A549 (cell line): ENCODE measurements around the gene SLIT1. TPM values are rescaled to one million over a fixed set of nuclear protein-coding genes. Genes with fewer than 3 reads are reported as not detected.

Experiments
- ATAC-seq, 2 experiments: fragments of 200-7000 bp in 1 of 2; fragments of >200 bp in 1 of 2; cut with Nextera tagmentation in 1 of 2; cut with Tn5 transposase in 1 of 2; 3 replicates each; pipeline versions ENCODE4 v1.8.0 to v1.9.1; 2018 to 2020; ENCODE audit warnings: mild to moderate bottlenecking in 1 of 2, moderate library complexity in 1 of 2
- CTCF ChIA-PET: fragments of 300-600 bp; sonication (Branson Sonifier 250); formaldehyde crosslinking; extraction: SDS; loops from one replicate; lab custom pipeline; 2021; ENCODE audit warnings: antibody characterized with exemption, inconsistent platforms; lab: Yijun Ruan, JAX
- POLR2A ChIA-PET: fragments of 350-600 bp; formaldehyde crosslinking; extraction: SDS; loops from one replicate; lab custom pipeline; 2021; ENCODE audit warnings: antibody characterized with exemption, inconsistent platforms; lab: Yijun Ruan, JAX
- DNase-seq, 2 experiments: peaks; one replicate each; pipeline versions ENCODE4 v3.0.0 to v3.0.0-alpha.2; 2011 to 2016; ENCODE audit warnings: low read depth in 1 of 2, low spot score in 1 of 2
- FAIRE-seq: peaks from 2 replicates; lab custom pipeline; 2011; peaks lifted over from hg19 to GRCh38; lab: Jason Lieb, UNC
- H3K27ac ChIP-seq, 2 experiments: fragments of >200 bp; sonication (Bioruptor Twin); formaldehyde crosslinking; 3 replicates each; pipeline ENCODE4 v1.5.1; 2016 to 2017
- H3K4me1 ChIP-seq: fragments of >200 bp; sonication (Bioruptor Twin); formaldehyde crosslinking; 3 replicates; pipeline ENCODE4 v1.6.1; 2016
- H3K4me2 ChIP-seq: fragments of >200 bp; sonication (Bioruptor Twin); formaldehyde crosslinking; 3 replicates; pipeline ENCODE4 v1.6.1; 2016
- H3K4me3 ChIP-seq: fragments of >200 bp; sonication (Bioruptor Twin); formaldehyde crosslinking; 3 replicates; pipeline ENCODE4 v1.5.1; 2016
- H3K9me3 ChIP-seq: fragments of >200 bp; sonication (Bioruptor Twin); formaldehyde crosslinking; 3 replicates; pipeline ENCODE4 v1.6.1; 2016
- CBX8 ChIP-seq: fragments of 200-600 bp; sonication (generic); IDR thresholded peaks from 2 replicates; pipeline ENCODE4 v1.6.1; 2016
- CEBPB ChIP-seq, 2 experiments: fragments of >200 bp in 1 of 2; sonication (Bioruptor Twin) in 1 of 2; formaldehyde crosslinking in 1 of 2; IDR thresholded peaks; 2 replicates each; pipeline ENCODE4 v1.6.1; 2012 to 2016
- CHD4 ChIP-seq: fragments of 200-600 bp; sonication (generic); IDR thresholded peaks from 2 replicates; pipeline ENCODE4 v1.6.1; 2016; ENCODE audit warnings: antibody characterized with exemption, mild to moderate bottlenecking, borderline replicate concordance
- EHF ChIP-seq: fragments of 250-450 bp; sonication (Bioruptor Pico); IDR thresholded peaks from 2 replicates; pipeline ENCODE4 v1.5.0; 2020; ENCODE audit warnings: mild to moderate bottlenecking
- ELK1 ChIP-seq: fragments of 150-350 bp; IDR thresholded peaks from 2 replicates; pipeline ENCODE4 v1.6.1; 2014; ENCODE audit warnings: low read depth, mild to moderate bottlenecking, low read length
- EP300 ChIP-seq, 2 experiments: fragments of >200 bp; sonication (Bioruptor Twin); formaldehyde crosslinking; IDR thresholded peaks; 2 replicates in 1 of 2; 3 replicates in 1 of 2; pipeline ENCODE4 v1.6.1; 2016 to 2017
- ESRRA ChIP-seq: fragments of 150-350 bp; IDR thresholded peaks from 2 replicates; pipeline ENCODE4 v1.6.1; 2014; ENCODE audit warnings: mild to moderate bottlenecking, low read length, borderline replicate concordance
- FOSB ChIP-seq: fragments of 250-450 bp; sonication (Bioruptor Pico); IDR thresholded peaks from 2 replicates; pipeline ENCODE4 v1.5.0; 2020; ENCODE audit warnings: mild to moderate bottlenecking, moderate library complexity
- FOSL2 ChIP-seq, 2 experiments: fragments of 450-650 bp in 1 of 2; fragments of >200 bp in 1 of 2; sonication (Bioruptor Twin) in 1 of 2; formaldehyde crosslinking; IDR thresholded peaks; 2 replicates each; pipeline versions ENCODE4 v1.5.0 to v1.6.1; 2016 to 2020; ENCODE audit warnings: mild to moderate bottlenecking in 1 of 2, moderate library complexity in 1 of 2
- HES2 ChIP-seq: fragments of >200 bp; sonication (Bioruptor Twin); formaldehyde crosslinking; IDR thresholded peaks from 2 replicates; pipeline ENCODE4 v1.6.1; 2016
- HEYL ChIP-seq: fragments of 250-450 bp; sonication (Bioruptor Pico); IDR thresholded peaks from 2 replicates; pipeline ENCODE4 v1.8.0; 2021; ENCODE audit warnings: mild to moderate bottlenecking, moderate library complexity
- JUN ChIP-seq, 2 experiments: fragments of >200 bp; sonication (Bioruptor Twin); formaldehyde crosslinking; IDR thresholded peaks; 2 replicates in 1 of 2; 3 replicates in 1 of 2; pipeline ENCODE4 v1.6.1; 2016 to 2017
- KDM1A ChIP-seq: fragments of 200-600 bp; sonication (generic); IDR thresholded peaks from 2 replicates; pipeline ENCODE4 v1.6.1; 2016; ENCODE audit warnings: low read depth, mild to moderate bottlenecking
- KDM5A ChIP-seq: fragments of 200-600 bp; sonication (generic); IDR thresholded peaks from 2 replicates; pipeline ENCODE4 v1.6.1; 2016; ENCODE audit warnings: antibody characterized with exemption, mild to moderate bottlenecking
- MAFK ChIP-seq: fragments of 450-650 bp; IDR thresholded peaks from 2 replicates; pipeline ENCODE4 v1.6.1; 2014; ENCODE audit not compliant: partially characterized antibody
- MAZ ChIP-seq: fragments of 150-350 bp; IDR thresholded peaks from 2 replicates; pipeline ENCODE4 v1.6.1; 2014; ENCODE audit warnings: antibody characterized with exemption, low read depth, low read length, borderline replicate concordance
- NR3C1 ChIP-seq: fragments of >200 bp; sonication (Bioruptor Twin); formaldehyde crosslinking; IDR thresholded peaks from 3 replicates; pipeline ENCODE4 v1.6.1; 2017
- PHF8 ChIP-seq: fragments of 200-600 bp; sonication (generic); IDR thresholded peaks from 2 replicates; pipeline ENCODE4 v1.6.1; 2016; ENCODE audit warnings: low read depth, mild to moderate bottlenecking, antibody characterized with exemption, moderate library complexity, borderline replicate concordance
- POLR2A ChIP-seq: IDR thresholded peaks from 2 replicates; pipeline ENCODE4 v1.6.1; 2012; ENCODE audit warnings: mild to moderate bottlenecking, low read length
- RAD21 ChIP-seq, 2 experiments: fragments of >200 bp in 1 of 2; sonication (Bioruptor Twin) in 1 of 2; formaldehyde crosslinking in 1 of 2; IDR thresholded peaks in 1 of 2; conservative IDR thresholded peaks in 1 of 2; 2 replicates in 1 of 2; 3 replicates in 1 of 2; pipeline ENCODE4 v1.6.1; 2012 to 2018; ENCODE audit warnings: inconsistent platforms in 1 of 2
- RNF2 ChIP-seq: fragments of 200-600 bp; sonication (generic); IDR thresholded peaks from 2 replicates; pipeline ENCODE4 v1.6.1; 2016; ENCODE audit warnings: low read depth, mild to moderate bottlenecking, antibody characterized with exemption, moderate library complexity, borderline replicate concordance
- SREBF2 ChIP-seq: fragments of 450-650 bp; IDR thresholded peaks from 2 replicates; pipeline ENCODE4 v1.6.1; 2014; ENCODE audit warnings: mild to moderate bottlenecking, moderate library complexity
- USF2 ChIP-seq: fragments of 450-650 bp; IDR thresholded peaks from 2 replicates; pipeline ENCODE4 v1.6.1; 2014; ENCODE audit warnings: antibody characterized with exemption
- ZFP36 ChIP-seq: fragments of 450-650 bp; IDR thresholded peaks from 2 replicates; pipeline ENCODE4 v1.6.1; 2014; ENCODE audit warnings: borderline replicate concordance; ENCODE audit not compliant: partially characterized antibody
- ZNF302 ChIP-seq: fragments of 250-450 bp; sonication (Bioruptor Pico); IDR thresholded peaks from 2 replicates; pipeline ENCODE4 v1.9.0; 2021; ENCODE audit warnings: inconsistent platforms, mild to moderate bottlenecking, moderate library complexity
- ZSCAN20 ChIP-seq: fragments of 250-450 bp; sonication (Bioruptor Pico); IDR thresholded peaks from 2 replicates; pipeline ENCODE4 v1.8.0; 2022; ENCODE audit warnings: mild to moderate bottlenecking, moderate library complexity
- WGBS: methylation state at CpG from one replicate; pipeline ENCODE4 v1.1.6; 2017; ENCODE audit errors: missing lambda C conversion rate; 5-methylcytosine and 5-hydroxymethylcytosine counted together
- polyA plus RNA-seq, 4 experiments: library from polyadenylated mRNA; depleted of rRNA in 3 of 4; stranded (reverse); fragments of >200 nt; fragmentation: RNase III in 1 of 4; extraction: RNeasy Plus Mini Kit Qiagen cat#74134 plus additional on column Dnase treatment in 1 of 4; gene quantifications; 2 replicates in 3 of 4; 3 replicates in 1 of 4; pipeline ENCODE4 v1.2.3, GENCODE V29; 2011 to 2017

The SLIT1 gene
- polyA plus RNA-seq, 2 of the 4 experiments (the other 2 are of a cell fraction), result 0.05 to 0.09 TPM

GRCh38 chr10:97192952-97193435 lies 7.2 kb upstream of the SLIT1 start:
- CTCF ChIA-PET, result interaction anchor here (1.5 to 32.0 kb wide), 4 partner anchors 12 to 156 kb away, joined by 3 to 779 read pairs (median 168); partner anchors contain the start of gene SLIT1
- FAIRE-seq (no peak), ATAC-seq (no peak), DNase-seq (no peak)
- Histone ChIP-seq H3K9me3 (no peaks in the 10 kb centered on the region), H3K27ac (no peak overlapping the region), H3K4me1 (no peaks in the 10 kb centered on the region), H3K4me3 (no peak overlapping the region), H3K4me2 (no peak overlapping the region)
- POLR2A ChIA-PET, result no interaction called here
- WGBS, result 72% methylated on average over 5 of the region's 5 CpGs
- TF ChIP-seq MAZ (no peak), CBX8 (no peak), PHF8 (no peak), ESRRA (no peak)

- Histone ChIP-seq H3K4me1 (0 out of 3 replicates have a peak, but pooled peaks cover under 1% of the 10 kb centered on the region), H3K27ac (no peak overlapping the region), H3K4me3 (no peak overlapping the region), H3K9me3 (no peaks in the 10 kb centered on the region), H3K4me2 (no peak overlapping the region)
- ATAC-seq (no peak), DNase-seq (no peak), FAIRE-seq (no peak)
- POLR2A ChIA-PET, result no interaction called here
- TF ChIP-seq FOSL2 (IDR thresholded peaks at IDR 0.05), result no peak
- no peak for TF ChIP-seq FOSL2 (CRISPR knock-in tag; IDR thresholded peaks at IDR 0.05)
- TF ChIP-seq CHD4, result no peak
- TF ChIP-seq ZSCAN20, result no peak
- WGBS, result 68% methylated on average over 2 of the region's 2 CpGs
- CTCF ChIA-PET, result interaction anchor here (1.1 to 32.0 kb wide), 4 partner anchors 10 to 115 kb away, joined by 3 to 779 read pairs (median 124); no protein-coding TSS in a partner anchor
Observed at GRCh38 chr10:97190450-97190849, 4.7 kb upstream of the SLIT1 start.

GRCh38 chr10:97188261-97188711 lies 2.5 kb upstream of the SLIT1 start:
- no peak overlapping the region for H3K4me3 ChIP-seq
- DNase-seq (no peak), ATAC-seq (no peak), FAIRE-seq (no peak)
- H3K4me1 ChIP-seq, result peaks cover 4% of the 10 kb centered on the region; the same call in 1 of the 3 replicates
- H3K27ac ChIP-seq, result no peak overlapping the region
- 71% methylated on average over 11 of the region's 11 CpGs for WGBS
- no peak overlapping the region for H3K4me2 ChIP-seq
- ChIA-PET CTCF (interaction anchor here (1.0 to 2.2 kb wide), 4 partner anchors 8 to 813 kb away, joined by 3 to 15 read pairs (median 4); no protein-coding TSS in a partner anchor), POLR2A (no interaction called here)
- no peaks in the 10 kb centered on the region for H3K9me3 ChIP-seq
- TF ChIP-seq ZNF302 (CRISPR knock-in tag) (no peak), HEYL (CRISPR knock-in tag) (no peak)

- Histone ChIP-seq H3K4me3 (no peak overlapping the region), H3K4me2 (no peak overlapping the region), H3K27ac (no peak overlapping the region), H3K9me3 (no peaks in the 10 kb centered on the region), H3K4me1 (peaks cover 4% of the 10 kb centered on the region; the same call in 1 of the 3 replicates)
- ATAC-seq (no peak), FAIRE-seq (no peak), DNase-seq (no peak)
- CTCF ChIA-PET, result interaction anchor here (1.0 to 2.2 kb wide), 5 partner anchors 10 to 49 kb away, joined by 3 to 15 read pairs (median 5); no protein-coding TSS in a partner anchor
- POLR2A ChIA-PET, result no interaction called here
- WGBS, result 86% methylated on average over 18 of the region's 18 CpGs
- TF ChIP-seq MAFK (no peak), PHF8 (no peak), FOSB (CRISPR knock-in tag) (no peak), CHD4 (no peak), NR3C1 (no peak)
Observed at GRCh38 chr10:97186911-97187310, 1.2 kb upstream of the SLIT1 start.

GRCh38 chr10:97184971-97185325 lies 811 bp downstream of the SLIT1 start:
- ChIA-PET POLR2A (no interaction called here), CTCF (interaction anchor here (0.9 to 9.3 kb wide), 6 partner anchors 10 to 147 kb away, joined by 3 to 96 read pairs (median 5); no protein-coding TSS in a partner anchor)
- Histone ChIP-seq H3K9me3 (no peaks in the 10 kb centered on the region), H3K4me1 (peaks cover 4% of the 10 kb centered on the region; the same call in 1 of the 3 replicates), H3K27ac (no peak overlapping the region), H3K4me2 (peak overlapping the region; percentile 99), H3K4me3 (peak overlapping the region; percentile 54; the same call in 2 of the 3 replicates)
- no peak for DNase-seq
- no peak for ATAC-seq
- WGBS, result 73% methylated on average over 17 of the region's 17 CpGs
- FAIRE-seq, result no peak
- no peak for TF ChIP-seq FOSL2 (IDR thresholded peaks at IDR 0.05)
- no peak for TF ChIP-seq FOSL2 (CRISPR knock-in tag; IDR thresholded peaks at IDR 0.05)
- TF ChIP-seq FOSB (CRISPR knock-in tag), result no peak
- TF ChIP-seq RNF2, result no peak
- TF ChIP-seq ELK1, result no peak
- no peak for TF ChIP-seq ZSCAN20
- no peak for TF ChIP-seq ZFP36
- no peak for TF ChIP-seq EHF (CRISPR knock-in tag)
- TF ChIP-seq KDM5A, result no peak
- no peak for TF ChIP-seq USF2
- TF ChIP-seq ZNF302 (CRISPR knock-in tag), result no peak
- TF ChIP-seq JUN (IDR thresholded peaks at IDR 0.05), result no peak
- no peak for TF ChIP-seq HES2
- TF ChIP-seq POLR2A, result no peak
- TF ChIP-seq CEBPB (IDR thresholded peaks at IDR 0.05), result no peak
- no peak for TF ChIP-seq SREBF2
- TF ChIP-seq RAD21 (conservative IDR thresholded peaks at IDR 0.05 in 1 of 2, IDR thresholded peaks at IDR 0.05 in 1 of 2), result no peak
- TF ChIP-seq KDM1A, result no peak
- TF ChIP-seq EP300 (IDR thresholded peaks at IDR 0.05), result no peak
